ENCODE measurements around the gene ALAD.

DNA sequence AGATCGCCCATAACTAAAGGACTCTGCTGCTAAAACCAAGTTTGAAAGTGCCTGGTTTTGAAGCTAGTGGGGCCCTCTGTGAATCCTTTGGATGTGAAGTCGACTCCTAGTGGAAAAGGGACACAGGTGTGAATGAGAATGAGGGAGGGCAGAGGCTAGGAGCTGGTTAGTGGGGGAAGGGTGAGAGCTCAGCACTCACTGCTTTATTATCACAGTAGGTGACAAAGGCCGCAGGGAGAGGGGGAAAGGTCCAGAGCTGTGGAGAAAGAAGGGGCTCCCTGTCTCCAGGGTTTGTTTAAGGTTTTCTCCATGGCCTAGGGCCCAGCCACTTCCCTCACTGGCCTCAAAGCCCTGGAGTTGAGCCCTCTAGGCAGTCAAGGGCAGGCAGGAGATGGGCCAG lies 27.8 kb downstream of the ALAD start:
- TF ChIP-seq, protein P1, sequence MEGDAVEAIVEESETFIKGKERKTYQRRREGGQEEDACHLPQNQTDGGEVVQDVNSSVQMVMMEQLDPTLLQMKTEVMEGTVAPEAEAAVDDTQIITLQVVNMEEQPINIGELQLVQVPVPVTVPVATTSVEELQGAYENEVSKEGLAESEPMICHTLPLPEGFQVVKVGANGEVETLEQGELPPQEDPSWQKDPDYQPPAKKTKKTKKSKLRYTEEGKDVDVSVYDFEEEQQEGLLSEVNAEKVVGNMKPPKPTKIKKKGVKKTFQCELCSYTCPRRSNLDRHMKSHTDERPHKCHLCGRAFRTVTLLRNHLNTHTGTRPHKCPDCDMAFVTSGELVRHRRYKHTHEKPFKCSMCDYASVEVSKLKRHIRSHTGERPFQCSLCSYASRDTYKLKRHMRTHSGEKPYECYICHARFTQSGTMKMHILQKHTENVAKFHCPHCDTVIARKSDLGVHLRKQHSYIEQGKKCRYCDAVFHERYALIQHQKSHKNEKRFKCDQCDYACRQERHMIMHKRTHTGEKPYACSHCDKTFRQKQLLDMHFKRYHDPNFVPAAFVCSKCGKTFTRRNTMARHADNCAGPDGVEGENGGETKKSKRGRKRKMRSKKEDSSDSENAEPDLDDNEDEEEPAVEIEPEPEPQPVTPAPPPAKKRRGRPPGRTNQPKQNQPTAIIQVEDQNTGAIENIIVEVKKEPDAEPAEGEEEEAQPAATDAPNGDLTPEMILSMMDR (optimal IDR thresholded peaks at IDR 0.05 in 1 of 3, IDR thresholded peaks at IDR 0.05 in 1 of 3, conservative IDR thresholded peaks at IDR 0.05 in 1 of 3; ENCODE audit: extremely low read depth in 1 of 3, insufficient read depth in 2 of 3, low read length in 3 of 3): no peak
- no peak for TF ChIP-seq EZH2 (IDR thresholded peaks at IDR 0.05; ENCODE audit: low read length)
